GM10266 (cell line): ENCODE results near the gene HECW1.
"Not testable (repeated sequence)": the region's sequence is repeated elsewhere in the genome, so short reads cannot be mapped to it uniquely, and the experiment has no call there.

Source experiments
- DNase-seq: peaks from one replicate; pipeline ENCODE4 v3.0.0; 2012; ENCODE audit errors: extremely low spot score
- CTCF ChIP-seq: IDR thresholded peaks from 2 replicates; pipeline ENCODE4 v1.5.1; 2012; ENCODE audit warnings: mild to moderate bottlenecking, low read depth; ENCODE audit not compliant: control insufficient read depth, insufficient read depth; ENCODE audit errors: missing control alignments

HECW1 gene

GRCh38 chr7:43135129-43135528 is 22.7 kb downstream of the HECW1 start:
- DNase-seq, result no peak
- no peak for TF ChIP-seq CTCF

DNA sequence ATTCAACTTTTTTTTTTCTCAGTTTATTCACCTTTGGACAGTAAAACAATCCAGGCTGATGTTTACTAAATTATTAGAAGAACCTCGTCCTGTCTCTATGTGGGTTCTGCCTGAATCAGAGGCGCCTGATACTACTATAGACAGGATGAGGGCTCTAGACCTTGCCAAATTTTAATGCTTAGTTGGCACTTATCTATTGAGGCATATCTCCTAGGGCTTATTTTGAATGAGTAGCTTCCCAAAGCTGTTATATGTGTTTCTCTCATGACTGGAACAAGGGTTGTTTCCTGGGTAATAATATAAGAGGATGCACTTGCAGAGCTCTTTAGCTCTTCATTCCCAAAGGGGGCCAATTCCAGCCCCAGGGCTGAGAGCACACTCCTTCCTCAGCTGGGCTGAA is 23.6 kb downstream of the HECW1 start:
- TF ChIP-seq CTCF, result no peak
- no peak for DNase-seq

GRCh38 chr7:43137121-43137744 is 24.8 kb downstream of the HECW1 start:
- DNase-seq, result not testable (repeated sequence)

GRCh38 chr7:43137811-43138210 is 25.4 kb downstream of the HECW1 start:
- no peak for TF ChIP-seq CTCF
- no peak for DNase-seq

DNA sequence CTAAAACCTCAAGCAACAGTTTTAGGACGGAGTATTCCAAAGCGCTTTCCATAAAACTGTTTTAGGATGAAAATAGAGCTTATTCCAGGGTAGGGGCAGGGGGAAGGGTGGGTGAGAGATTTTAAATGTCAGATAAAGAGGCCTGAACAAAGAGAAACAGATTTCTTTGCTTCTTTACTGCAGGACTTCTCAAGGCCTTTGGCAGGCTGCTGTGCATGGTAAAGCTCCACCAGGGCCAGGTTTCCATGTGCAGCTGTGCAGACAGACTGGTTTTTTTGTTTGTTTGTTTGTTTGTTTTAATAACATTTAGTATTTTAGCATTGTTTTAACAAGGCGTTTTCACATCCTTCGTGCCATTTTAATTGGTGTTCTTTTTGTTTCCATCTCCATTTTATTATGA is 26.3 kb downstream of the HECW1 start:
- DNase-seq, result no peak
- TF ChIP-seq CTCF, result no peak

- DNase-seq, result no peak
- no peak for TF ChIP-seq CTCF
Measured at GRCh38 chr7:43139137-43139536, 26.7 kb downstream of the HECW1 start.

- no peak for DNase-seq
- TF ChIP-seq CTCF, result no peak
Measured at GRCh38 chr7:43140186-43140585, 27.7 kb downstream of the HECW1 start.

GRCh38 chr7:43141091-43141490 is 28.6 kb downstream of the HECW1 start:
- no peak for TF ChIP-seq CTCF
- DNase-seq, result no peak
